ENCODE data around the gene SPANXN4.

The SPANXN4 gene

DNA sequence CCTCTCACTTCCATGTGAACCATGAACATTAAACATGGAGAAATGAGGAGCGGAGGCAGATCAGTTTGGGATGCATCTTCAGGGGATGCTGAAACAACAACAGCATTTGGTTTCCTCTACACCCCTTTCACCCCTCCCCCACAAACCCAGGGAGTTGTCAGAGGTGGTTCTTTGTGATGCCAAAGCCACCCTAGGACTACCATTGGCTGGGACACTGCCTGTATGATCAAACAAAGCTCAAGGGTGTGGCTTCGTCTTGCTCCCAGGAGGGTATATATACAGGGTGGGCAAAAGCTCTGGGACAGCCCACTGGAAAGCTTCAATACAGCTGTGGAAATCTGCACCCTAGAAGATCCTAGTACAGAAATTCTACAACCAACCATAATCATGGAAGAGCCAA, at the start of gene SPANXN4:
TSS of gene SPANXN4 (plus strand) at position 301 of the 400 bp plus-strand sequence. CDS start at position 388, 87 bp downstream.
- no peak for DNase-seq

- no peak for DNase-seq
These were observed 48.4 kb upstream of the SPANXN4 start for GRCh38 chrX:142977128-142977914.

- DNase-seq: no peak
These were observed 47.5 kb upstream of the SPANXN4 start for GRCh38 chrX:142978130-142978684.

DNA sequence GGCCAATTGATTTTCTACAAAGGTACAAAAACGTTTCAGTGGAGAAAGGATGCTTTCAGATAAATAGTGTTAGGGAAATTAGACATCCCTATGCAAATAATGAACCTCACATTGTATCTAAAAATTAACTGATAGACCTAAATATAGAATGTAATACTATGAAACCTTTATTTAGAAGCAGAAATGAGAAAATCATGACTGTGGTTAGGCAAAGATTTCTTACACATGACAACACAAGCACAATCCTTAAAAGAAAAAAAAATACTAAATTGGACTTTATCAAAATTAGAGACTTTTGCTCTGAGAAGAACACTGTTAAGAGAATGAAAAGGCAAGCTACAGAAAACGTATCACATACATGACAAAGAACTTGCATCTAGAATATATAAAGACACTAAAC, 43.0 kb upstream of the SPANXN4 start:
- DNase-seq: no peak

DNA sequence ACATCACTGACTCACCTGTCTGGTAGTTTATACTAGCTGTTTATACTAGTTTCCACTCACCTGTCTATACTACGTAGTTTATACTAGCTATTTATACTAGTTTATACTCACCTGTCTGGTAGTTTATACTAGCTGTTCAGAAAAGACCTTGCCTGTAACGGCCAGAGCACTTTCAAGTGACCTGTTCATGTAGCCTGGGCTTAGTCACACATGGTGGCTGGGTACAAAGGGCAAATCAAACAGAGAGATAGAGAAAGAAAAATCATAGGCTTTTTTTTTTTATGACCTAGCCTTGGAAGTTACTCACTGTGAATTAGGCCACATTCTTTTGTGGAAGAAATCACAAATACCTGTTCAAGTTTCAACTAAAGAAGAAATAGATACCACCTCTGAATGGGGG, 30.7 kb upstream of the SPANXN4 start:
- no peak for DNase-seq

- DNase-seq: no peak
These were observed 27.1 kb upstream of the SPANXN4 start for GRCh38 chrX:142998447-142999198.

GRCh38 chrX:142999199-142999701, 26.5 kb upstream of the SPANXN4 start:
- DNase-seq: no peak

DNA sequence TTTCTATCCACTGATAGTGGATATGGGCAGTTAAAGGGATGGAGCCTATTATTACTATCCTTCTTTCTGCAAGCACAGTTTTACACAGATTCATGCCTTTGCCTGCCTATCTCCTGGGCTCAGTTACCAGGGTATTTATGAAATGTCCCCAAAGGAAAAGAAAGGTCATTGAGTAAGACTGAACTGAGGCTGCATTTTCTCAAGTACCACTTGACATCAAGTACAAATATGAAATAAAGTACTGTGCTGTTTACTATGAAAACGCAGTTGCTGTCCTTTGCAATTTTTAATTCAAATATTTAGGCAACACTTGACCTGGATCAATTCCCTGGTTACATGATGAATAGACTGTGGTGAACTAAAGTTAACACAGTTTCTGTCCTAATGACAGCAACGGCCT, 23.5 kb upstream of the SPANXN4 start:
- DNase-seq: no peak

- no peak for DNase-seq
These were observed 8.5 kb upstream of the SPANXN4 start for GRCh38 chrX:143017272-143017671.

- DNase-seq: no peak
These were observed 1.5 kb downstream of the SPANXN4 start for GRCh38 chrX:143027275-143027674.

DNA sequence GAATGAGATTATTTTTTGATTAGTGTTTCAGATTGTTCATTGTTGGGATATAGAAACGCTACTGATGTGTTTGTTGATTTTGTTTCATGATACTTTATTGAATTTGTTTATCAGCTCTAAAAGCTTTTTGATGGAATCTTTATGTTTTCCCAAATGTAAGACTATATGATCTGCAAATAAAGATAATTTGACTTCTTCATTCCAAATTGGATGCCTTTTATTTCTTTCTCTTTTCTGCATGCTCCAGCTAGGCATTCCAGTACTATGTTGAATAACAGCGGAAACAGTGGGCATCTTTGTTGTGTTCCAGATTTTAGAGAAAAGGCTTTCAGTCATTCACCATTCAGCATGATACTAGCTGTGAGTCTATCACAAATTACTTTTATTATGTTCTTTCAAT, 21.8 kb downstream of the SPANXN4 start:
- no peak for DNase-seq

GRCh38 chrX:143058120-143058519, 32.4 kb downstream of the SPANXN4 start:
- no peak for DNase-seq

DNA sequence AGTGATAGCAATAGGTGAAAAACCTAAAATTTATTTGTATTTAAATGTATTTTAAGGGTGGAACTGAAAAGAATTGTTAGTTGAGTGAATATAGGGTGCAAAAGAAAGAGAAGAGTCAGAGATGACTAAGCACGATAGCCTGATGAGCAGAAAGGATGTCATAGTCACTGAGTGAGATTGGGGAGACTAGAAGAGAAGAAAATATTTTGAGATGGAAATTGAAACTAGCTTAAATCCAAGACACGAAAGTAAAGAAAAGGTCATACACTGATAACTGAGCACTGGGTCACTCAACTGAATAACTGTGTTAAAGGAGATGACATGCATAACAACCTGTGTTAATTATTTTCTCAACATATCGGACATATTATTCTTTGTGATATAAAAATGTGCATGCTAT, 55.5 kb downstream of the SPANXN4 start:
- DNase-seq: no peak

DNA sequence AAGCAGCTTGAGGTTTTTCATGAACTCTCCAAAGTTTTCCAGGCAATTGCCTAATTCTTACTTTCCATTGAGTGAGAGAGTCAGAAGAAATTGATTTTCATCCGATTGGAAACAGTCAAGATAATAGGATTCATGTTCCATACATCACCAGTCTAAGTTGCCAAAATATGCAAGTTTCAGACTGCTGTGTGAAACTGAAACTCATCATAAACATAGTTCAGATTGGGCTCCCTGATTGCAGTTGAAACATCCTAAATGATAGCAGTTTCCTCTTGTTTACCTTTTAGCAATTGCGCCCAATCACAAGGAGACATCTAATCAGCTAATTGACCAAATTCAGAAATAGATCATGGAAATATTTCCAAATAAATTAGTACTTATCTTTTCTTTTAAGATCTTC, 56.8 kb downstream of the SPANXN4 start:
- no peak for DNase-seq
